Gastrocnemius medialis (tissue), 4 donors: Measurements from ENCODE around the gene FNIP2.
"Not testable (repeated sequence)": the region's sequence is repeated elsewhere in the genome, so short reads cannot be mapped to it uniquely, and the experiment has no call there.

Experiments
- POLR2A ChIP-seq, 2 donors: fragments of 450-650 bp; IDR thresholded peaks; one replicate each; pipeline ENCODE4 v1.6.1; 2017; ENCODE audit warnings: antibody characterized with exemption in 2 of 2, mild to moderate bottlenecking in 2 of 2, moderate library complexity in 2 of 2
- TF ChIP-seq, protein P1 (sequence below), 5 experiments: fragments of 450-650 bp in 3 of 5; fragments of 200-600 bp in 2 of 5; sonication (generic) in 2 of 5; IDR thresholded peaks in 4 of 5; conservative IDR thresholded peaks in 1 of 5; 1 replicate in 4 of 5; 2 replicates in 1 of 5; pipeline ENCODE4 v1.5.1; 2016 to 2019; ENCODE audit warnings: antibody characterized with exemption in 5 of 5, mild to moderate bottlenecking in 3 of 5, moderate library complexity in 3 of 5

DNA sequence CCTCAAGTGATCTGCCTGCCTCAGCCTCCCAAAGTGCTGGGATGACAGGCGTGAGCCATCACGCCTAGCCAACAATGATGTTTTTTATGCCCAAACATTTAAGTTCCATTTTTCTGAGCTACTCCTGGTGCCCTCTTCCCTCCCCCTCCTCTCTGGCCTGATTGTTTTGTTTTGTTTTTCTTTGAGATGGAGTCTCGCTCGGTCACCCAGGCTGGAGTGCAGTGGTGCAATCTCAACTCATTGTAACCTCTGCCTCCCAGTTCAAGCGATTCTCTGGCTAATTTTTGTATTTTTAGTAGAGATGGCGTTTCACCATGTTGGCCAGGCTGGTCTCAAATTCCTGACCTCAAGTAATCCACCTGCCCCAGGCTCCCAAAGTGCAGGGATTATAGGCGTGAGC lies 13.0 kb upstream of the FNIP2 start:
- not testable (repeated sequence) for TF ChIP-seq POLR2A (IDR thresholded peaks at IDR 0.05)
- TF ChIP-seq, protein P1, sequence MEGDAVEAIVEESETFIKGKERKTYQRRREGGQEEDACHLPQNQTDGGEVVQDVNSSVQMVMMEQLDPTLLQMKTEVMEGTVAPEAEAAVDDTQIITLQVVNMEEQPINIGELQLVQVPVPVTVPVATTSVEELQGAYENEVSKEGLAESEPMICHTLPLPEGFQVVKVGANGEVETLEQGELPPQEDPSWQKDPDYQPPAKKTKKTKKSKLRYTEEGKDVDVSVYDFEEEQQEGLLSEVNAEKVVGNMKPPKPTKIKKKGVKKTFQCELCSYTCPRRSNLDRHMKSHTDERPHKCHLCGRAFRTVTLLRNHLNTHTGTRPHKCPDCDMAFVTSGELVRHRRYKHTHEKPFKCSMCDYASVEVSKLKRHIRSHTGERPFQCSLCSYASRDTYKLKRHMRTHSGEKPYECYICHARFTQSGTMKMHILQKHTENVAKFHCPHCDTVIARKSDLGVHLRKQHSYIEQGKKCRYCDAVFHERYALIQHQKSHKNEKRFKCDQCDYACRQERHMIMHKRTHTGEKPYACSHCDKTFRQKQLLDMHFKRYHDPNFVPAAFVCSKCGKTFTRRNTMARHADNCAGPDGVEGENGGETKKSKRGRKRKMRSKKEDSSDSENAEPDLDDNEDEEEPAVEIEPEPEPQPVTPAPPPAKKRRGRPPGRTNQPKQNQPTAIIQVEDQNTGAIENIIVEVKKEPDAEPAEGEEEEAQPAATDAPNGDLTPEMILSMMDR (IDR thresholded peaks at IDR 0.05 in 4 of 5, conservative IDR thresholded peaks at IDR 0.05 in 1 of 5): not testable (repeated sequence)
